SIG-M5 (cell line): ENCODE measurements around the gene TSPO2.

Source experiments
- DNase-seq: peaks from one replicate; lab custom pipeline; 2025; lab: John Stamatoyannopoulos, UW

Gene TSPO2

DNA sequence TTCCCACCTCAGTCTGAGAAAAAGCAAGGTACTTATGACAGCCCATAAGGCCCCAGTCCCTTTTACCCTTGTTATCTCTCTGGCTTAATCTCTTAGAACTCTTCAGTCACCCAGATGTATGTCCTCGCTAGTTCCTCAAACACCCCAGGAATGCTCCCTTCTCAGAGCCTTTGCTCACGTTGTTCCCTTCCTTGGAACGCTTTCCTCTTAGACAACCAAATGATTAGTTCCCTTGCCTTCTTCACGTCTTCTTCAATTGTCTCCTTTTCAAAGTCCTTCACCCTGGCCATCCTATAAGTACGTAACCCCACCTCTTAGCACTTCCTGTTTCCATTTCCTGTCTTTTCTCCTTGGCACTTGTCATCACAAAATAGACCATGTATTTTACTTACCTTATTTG, 9.6 kb downstream of the TSPO2 start:
- peak; percentile 18 for DNase-seq

DNA sequence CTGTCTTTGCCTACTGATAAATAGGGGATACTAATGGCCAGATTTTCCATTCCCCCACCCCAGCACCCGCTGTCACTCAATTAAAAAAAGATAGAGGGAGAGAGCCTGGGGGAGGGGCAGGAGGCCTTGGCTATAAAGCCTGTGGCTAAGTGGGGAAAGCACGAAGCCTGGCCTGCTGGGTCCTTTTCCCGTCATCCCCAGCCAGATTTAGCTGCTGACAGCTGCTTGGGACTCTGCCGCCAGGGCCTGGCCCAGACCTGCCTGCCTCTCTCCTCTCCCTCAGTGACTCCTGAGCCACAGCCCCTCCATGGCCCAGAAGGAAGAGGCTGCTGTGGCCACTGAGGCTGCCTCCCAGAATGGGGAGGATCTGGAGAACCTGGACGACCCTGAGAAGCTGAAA, 10.8 kb downstream of the TSPO2 start, which contains the start of gene APOBEC2:
TSS of gene APOBEC2 (plus strand) at position 162 of the 400 bp plus-strand sequence. CDS start at position 308, 146 bp downstream.
- no peak for DNase-seq

DNA sequence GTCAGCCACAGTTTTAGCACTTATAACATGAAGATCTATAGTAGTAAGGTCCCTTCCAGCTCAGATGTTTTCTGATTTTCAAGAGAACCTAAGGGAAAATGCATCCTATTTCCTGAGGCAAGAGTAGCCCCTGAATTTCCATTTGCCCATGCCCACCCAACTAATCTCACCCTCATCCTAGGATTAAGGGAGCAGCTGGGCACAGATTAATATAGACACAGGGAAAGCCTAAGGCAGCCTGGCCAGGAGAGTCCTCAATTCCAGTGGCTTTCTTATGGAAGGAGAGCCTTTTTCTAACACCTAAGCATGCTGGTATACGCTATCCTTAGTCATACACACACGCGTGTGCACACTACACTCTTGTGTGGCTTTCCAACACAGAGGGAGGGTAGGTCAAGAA, 12.2 kb downstream of the TSPO2 start:
- no peak for DNase-seq

DNA sequence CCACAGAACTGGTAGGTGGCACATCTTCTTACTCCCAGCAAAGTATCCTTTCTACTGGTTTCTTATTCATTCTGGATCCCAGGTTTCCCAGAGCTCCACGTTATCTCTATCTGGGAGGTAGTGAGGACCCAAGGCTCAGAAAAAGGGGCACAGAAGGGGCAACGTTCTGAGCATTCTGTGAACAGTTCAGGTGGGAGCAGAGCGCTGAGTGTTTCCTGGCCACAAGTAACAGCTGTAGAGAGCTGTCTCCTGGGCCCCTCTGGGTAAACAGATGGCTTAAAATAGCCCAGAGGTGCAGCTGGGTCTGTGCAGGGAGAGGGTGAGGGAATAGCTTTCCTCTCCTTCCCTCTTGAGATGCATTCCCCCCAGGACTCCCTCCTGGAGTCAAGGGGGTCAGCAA, 12.9 kb downstream of the TSPO2 start:
- no peak for DNase-seq

DNA sequence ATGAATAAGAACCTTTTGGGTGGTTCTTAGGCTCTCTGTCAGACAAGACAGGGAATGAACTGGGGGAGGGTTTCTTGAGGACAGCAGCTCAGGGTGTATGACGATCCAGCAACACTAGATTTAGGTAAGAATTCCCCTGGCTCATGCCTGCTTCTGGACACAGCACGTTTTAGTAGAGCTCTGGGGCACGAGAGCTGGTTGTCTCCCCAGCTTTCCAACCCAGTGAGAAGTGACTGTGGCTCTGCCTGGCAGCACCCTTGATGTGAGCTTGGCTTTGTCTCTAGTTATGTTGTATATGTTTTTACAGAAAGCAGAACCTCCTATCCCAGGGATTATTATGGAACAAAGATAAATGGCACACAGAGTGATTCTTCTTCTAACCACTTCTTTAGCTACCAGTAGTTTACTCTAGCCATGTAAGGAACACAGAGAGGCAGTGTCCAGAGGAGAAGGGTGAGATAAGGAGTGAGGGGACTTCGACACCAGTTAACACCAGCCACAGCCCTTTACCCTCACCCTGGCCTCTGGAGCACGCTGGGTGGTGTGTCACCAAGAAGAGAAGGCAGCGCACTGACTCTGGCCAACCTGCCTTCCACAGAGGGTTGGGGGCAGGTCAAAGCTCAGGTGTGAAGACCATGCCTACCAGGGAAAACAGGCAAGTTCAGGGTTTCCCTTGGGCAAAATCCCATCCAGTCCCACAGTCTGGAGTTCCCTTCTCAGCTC, 14.7 kb downstream of the TSPO2 start:
- DNase-seq, result no peak

DNA sequence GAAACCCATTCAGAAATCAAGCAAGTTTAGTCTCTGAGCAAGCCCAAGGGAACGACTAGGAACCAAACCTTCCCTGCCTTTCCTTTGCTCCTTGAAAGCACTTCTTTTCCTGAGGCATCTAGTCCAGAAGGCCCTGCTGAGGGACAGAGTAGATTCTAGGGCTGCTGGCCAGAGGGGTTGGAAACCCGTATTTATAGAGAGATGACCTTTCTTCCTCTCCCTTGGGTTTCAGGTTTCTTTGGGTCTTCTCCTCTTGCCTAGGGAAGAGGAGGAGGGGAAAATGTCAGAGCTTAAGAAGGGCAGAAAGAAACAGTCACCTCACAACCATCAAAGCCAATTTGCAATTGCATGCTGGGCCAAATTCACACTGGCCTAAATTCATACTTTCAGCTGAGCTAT, 16.5 kb downstream of the TSPO2 start:
- no peak for DNase-seq

DNA sequence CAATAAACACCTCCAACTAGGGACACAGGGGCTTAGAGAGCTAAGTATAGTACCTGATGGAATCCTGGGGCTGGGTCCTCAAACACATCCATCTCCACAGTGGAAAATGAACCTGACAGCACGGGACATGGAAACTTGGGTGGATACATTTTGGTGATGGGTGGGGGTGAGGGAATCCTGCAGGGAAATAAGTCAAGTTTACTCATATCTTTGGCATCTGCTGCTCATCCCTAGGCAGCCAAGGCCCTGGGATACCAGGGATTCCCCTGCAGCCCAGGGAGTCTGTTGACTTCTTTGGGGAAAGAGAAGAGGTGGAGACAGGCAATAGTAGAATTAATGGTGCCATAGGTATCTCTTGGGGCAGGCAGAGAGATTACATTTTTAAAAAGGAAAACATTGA, 17.3 kb downstream of the TSPO2 start:
- DNase-seq, result no peak

DNA sequence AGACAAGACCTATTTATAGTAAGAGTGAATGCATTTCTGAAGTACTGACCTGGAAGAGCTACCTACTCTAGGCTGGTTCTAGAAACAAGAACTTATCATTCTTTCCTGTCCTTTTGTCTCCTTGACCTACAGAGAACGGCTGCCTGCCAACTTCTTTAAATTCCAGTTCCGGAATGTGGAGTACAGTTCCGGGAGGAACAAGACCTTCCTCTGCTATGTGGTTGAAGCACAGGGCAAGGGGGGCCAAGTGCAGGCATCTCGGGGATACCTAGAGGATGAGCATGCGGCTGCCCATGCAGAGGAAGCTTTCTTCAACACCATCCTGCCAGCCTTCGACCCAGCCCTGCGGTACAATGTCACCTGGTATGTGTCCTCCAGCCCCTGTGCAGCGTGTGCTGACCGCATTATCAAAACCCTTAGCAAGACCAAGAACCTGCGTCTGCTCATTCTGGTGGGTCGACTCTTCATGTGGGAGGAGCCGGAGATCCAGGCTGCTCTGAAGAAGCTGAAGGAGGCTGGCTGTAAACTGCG, 19.0 kb downstream of the TSPO2 start:
- no peak for DNase-seq

DNA sequence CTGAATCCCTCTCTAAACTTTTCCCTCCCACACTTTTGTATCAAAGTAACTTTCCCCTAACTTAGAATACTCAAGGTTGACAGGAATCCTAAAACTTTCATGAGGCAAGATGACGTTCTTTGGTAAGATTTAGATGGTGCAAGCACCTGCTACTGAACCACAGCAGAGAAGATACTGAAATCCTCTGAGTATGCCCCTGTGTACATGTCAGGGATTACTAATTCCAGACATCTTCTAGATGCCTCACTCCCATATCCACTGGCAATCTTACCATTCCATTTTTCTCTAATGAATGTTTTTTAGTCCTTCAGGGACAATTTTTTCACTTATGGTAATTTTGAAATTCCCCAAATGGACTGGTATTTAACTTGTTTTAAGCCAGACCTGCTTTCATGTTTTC, 19.8 kb downstream of the TSPO2 start:
- DNase-seq, result no peak

DNA sequence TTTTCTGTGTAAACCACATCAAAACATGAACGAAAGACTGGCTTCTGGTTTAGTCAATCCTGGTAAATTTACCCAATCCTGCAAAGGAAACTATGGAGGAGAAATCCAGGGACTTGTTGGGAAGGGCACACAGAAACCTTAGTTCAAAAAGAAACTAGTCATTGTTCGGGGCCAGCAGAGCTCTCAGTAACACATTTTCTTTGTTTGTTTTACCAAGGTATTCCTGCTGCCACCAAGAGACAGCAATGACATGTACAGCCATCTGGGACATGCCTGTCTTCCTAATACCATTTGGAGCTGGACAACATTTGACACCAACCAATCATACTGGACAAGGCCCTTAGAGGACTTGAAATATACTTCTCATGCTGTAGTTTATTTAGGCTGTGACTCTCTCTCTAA, 21.6 kb downstream of the TSPO2 start:
- DNase-seq, result no peak

DNA sequence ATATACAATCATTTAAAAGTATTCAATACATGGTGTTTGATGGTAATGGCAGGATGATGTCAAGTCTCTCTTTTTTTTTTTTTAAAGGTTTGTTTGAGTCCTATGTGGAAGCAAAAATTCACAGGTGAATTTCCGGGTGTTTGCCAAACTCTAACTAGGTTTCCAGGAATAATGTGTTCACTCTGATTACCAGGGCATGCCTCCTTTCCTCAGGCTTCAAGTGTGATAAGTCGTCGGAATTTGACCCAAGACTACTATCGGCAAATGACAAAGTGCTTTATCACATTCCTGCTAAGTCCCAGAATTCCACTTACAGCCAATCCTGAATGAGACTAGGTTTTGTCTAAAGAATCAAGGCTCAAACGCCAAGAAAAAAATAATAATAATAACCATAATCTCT, 22.6 kb downstream of the TSPO2 start:
- DNase-seq, result no peak

DNA sequence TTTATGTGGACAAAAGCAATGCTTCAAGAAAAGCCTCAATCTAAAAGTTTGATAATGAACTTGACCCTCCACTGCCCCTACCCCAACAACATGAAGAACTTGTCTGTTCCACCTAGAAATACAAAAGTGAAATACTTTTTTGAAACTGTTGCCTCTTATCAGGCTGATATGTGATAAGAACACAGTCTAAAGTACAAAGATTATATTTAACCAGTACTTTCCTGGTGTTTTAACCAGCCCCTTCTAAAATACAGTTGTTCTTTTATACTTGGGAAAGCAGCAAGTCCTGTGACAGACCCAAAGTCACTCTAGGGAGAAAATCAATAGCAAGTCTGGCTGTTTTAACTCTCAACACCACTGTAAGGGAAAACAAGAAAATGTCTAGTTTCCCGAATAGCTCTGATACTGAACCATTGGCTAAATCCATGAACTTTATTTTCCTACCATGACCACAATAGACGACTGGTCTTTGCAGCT, 23.3 kb downstream of the TSPO2 start:
- DNase-seq, result no peak

DNA sequence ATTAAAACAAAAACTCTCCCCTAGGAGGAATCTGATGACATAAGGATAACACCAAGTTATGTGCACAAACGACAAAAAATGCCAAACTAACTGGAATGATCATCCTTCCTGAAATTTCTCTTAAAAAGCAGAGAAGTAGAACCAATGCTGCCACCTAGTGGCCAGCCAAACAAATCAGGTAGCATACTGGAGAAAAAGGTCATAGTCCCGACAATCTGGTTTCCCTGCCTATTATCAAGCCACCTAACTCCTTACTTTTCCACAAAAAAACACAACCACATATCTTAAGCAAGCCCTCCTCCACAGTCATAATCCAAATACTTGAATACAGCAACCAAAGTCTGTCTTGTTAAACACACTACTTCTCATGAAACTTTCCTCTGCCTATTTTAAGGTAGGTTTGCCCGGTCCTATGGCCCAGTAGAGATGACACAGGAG, 24.6 kb downstream of the TSPO2 start:
- DNase-seq, result no peak

DNA sequence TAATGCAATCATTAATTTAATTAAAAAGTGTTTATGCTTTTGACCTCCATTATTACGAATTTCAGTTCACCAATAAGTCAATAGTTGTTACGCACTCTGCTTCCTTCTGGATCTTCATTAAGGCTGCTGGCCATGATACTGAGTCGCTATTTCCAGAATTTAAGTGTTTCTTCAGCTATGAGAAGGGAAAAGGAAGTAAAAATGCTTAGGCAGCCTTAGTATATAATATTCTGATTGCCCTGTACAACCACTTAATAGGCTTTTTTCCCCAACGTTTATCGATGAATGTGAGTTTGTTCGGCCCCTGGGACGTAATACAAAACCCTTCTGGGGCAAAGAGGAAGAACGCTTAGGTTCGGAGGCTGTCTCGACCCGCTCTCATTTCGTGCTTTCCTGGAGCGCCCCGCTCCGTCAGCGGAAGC, 29.2 kb downstream of the TSPO2 start:
- no peak for DNase-seq

DNA sequence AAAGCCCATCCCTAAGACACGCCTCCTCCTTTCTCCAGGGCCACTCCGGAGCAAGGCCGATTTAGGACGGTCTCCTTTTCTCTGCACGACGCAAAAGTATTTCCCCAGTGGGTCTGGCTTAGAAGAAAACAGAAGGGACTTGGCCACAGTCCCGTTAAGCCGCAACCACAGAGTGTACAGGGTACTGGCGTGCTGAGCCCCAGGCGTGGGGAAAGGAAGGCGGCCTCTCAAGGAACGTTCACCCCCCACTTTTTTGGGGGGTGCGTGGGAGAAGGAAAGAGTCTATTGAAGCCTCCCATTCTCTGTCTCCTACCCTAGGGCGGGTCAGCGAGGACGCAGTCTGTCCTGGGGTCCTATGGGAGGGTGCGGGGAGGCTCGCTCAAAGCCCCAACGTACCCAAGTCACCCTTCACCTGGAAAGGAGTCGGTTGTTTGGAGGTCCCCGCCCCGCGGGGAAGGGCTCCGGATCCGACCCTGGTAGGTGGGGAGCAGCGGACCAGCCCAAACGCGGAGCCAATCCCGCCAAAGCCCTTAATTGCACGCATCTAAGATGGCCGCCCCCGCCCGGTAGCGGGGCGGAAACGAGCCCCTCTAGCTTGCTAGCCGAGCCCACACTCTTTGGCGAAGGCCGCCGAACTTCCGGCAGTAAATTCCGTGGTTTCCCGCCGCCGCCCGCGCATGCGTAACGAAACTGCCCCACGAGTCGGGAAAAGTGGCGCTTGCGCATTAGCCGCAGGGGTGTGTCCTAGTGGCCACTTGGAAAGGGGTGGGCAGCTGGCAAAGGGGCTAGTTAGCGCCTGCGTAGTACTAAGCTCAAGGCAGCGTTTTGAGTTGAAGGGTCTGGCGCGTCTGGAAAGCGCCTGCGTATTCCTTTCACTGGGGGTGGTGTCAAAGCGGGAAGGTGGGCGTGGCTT, 29.9 kb downstream of the TSPO2 start, which contains the start of gene OARD1:
TSS of gene OARD1 (minus strand) at position 434 of the 913 bp plus-strand sequence. CDS start 722 bp downstream, outside the sequence.
- peak; percentile 87 for DNase-seq

DNA sequence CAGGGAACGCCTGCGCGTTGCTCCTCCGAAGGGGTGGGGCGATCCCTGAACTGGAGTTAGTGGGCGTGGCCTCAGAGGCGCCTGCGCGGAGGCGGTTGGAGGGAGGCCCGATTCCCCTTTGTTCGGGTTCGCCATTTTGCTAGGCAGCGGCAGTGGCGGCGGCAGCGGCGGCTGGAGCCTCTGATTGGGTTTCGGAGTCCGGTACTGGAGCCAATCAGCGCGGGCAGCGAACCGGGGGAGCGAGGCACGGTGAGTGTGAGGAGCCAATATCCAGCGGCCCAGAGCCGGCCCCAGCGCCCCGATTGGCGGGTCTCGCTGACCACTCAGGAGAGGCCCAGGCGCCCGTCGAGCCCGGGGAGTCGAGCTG, 30.6 kb downstream of the TSPO2 start, which contains the start of gene NFYA:
TSS of gene NFYA (plus strand) at position 139 of the 367 bp plus-strand sequence. CDS start 6,116 bp downstream, outside the sequence.
- peak; percentile 87 for DNase-seq

DNA sequence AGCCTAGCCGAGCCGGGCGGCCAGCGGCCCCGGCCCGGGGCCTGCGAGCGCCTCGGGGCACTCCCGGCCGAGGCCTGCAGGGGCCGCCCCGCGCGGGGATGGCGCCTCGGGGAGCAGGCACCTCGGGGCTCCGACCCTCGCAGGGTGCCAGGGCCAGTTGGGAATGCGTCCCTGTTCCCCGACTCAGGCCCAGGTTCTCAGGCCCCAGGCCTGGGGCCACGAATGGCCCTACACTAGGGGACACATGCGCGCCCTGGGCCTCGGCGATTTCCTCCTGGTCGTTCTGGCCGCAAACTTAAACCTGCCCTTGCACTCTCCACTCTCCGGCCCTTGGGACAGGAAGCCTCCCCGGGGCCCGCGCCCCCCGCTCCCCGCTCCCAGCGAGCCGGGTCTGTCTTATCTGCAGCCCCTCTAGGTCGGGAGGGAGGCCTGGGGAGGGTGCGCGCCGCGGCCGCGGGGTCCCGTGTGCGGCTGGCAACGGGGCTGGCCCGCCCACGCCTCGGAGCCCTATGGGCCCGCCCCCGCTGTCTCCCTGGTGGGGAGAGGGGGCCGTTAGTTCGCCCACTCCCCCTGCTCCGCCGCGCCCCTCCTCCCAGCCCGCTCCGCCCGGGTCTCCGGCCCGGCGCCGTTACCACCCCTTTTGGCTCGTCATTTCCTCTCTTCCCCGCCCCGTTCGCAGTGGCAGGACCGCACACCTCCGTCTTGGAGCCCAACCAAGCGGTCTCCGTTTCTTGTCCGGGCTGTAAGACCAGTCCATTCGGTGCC, 31.1 kb downstream of the TSPO2 start:
- no peak for DNase-seq

DNA sequence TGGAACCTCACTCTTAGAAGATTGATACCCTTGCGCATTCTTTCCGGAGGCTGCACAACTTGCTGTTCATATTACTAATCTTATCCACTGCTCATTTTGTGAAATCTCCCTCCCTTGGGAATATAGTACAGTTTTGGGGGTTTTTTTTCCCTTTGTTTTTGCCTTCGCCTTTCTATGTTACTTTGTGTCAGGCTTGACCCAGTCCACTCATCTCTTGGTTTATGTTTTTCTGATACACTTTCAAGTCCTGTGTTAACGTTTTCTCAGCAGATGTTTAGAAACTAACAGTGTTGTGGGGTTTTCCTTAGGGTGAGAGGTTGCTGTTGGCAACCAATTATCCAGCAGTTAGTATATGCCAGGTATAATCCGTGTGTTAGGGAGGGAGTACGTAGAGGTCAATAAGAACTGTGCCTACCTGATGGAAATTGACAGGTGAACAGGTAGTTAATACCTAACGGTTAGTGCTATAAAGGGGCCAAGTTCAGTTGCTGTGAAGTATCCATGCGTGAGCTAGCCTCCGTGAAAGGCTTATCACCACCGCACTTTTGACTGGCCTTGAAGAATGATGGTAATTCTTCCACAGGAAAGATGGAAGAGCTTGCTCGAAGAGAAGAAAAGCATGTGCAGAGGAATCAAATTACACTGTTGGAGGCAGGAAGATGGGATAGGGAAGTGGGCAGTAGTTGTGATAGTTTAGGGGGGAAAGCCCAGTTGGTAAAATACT, 31.9 kb downstream of the TSPO2 start:
- no peak for DNase-seq

DNA sequence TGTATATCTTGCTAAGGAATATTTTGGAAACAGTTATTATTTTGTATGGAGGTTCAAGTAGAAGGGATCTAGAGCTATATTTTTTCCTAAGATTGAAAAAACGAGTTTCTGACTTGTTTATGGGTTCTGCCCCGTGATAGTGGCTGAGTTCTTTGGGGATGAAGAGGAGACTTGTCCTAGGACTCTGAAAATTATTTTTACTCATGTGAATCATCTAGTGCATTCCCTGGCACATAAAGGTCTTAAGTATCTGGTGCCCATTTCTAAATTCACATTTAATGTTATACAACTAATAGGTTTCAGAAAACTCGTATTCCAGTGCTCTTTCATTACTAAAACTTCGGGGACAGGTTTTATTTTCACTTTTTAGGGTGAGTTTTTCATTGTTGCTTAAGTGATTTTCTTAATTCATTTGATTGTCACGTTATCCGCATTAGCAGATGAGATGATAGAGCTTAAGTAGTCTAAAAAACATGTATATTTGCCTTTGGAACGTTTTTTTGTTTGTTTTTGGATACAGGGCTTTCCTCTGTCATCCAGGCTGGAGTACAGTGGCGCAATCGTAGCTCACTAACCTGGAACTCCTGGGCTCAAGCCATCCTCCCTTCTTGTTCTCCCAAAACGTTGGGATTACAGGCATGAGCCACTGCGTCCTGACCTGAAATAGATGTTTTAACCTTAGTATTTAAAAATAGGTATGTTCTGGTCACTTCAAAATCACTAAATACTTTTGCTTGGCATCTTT, 32.6 kb downstream of the TSPO2 start:
- no peak for DNase-seq
